A549 (cell line): ENCODE measurements around the gene ESYT1.

Experiments
- MAFK ChIP-seq: fragments of 450-650 bp; IDR thresholded peaks from 2 replicates; pipeline ENCODE4 v1.6.1; 2014; ENCODE audit not compliant: partially characterized antibody
- POLR2A ChIP-seq: IDR thresholded peaks from 2 replicates; pipeline ENCODE4 v1.6.1; 2012; ENCODE audit warnings: mild to moderate bottlenecking, low read length
- TF ChIP-seq, protein P1 (sequence below): fragments of >200 bp; sonication (Bioruptor Twin); formaldehyde crosslinking; IDR thresholded peaks from 3 replicates; pipeline ENCODE4 v1.5.1; 2016
- TF ChIP-seq, protein P2 (sequence below): IDR thresholded peaks from 2 replicates; pipeline ENCODE4 v1.6.1; 2012

DNA sequence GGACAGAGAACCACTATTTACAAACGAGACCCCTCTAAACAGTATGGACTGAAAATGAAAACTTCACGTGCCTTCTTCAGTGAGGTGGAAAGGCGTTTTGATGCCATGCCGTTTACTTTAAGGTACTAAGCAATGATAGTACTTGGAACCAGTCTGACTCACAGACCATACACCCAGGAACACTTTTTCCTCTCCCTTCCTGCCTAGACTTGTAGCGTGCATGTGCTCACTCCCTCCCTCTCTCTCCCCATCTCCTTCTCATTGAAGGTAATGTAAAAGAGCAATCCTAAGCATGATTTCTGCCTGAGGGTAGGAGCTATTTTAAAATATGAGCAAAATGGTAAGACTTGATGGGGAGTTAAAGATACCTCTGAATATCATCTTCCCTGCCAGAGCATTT lies 17.5 kb upstream of the ESYT1 start:
- TF ChIP-seq, protein P1, sequence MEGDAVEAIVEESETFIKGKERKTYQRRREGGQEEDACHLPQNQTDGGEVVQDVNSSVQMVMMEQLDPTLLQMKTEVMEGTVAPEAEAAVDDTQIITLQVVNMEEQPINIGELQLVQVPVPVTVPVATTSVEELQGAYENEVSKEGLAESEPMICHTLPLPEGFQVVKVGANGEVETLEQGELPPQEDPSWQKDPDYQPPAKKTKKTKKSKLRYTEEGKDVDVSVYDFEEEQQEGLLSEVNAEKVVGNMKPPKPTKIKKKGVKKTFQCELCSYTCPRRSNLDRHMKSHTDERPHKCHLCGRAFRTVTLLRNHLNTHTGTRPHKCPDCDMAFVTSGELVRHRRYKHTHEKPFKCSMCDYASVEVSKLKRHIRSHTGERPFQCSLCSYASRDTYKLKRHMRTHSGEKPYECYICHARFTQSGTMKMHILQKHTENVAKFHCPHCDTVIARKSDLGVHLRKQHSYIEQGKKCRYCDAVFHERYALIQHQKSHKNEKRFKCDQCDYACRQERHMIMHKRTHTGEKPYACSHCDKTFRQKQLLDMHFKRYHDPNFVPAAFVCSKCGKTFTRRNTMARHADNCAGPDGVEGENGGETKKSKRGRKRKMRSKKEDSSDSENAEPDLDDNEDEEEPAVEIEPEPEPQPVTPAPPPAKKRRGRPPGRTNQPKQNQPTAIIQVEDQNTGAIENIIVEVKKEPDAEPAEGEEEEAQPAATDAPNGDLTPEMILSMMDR: no peak
- TF ChIP-seq POLR2A (no peak), MAFK (no peak)
- TF ChIP-seq, protein P2, sequence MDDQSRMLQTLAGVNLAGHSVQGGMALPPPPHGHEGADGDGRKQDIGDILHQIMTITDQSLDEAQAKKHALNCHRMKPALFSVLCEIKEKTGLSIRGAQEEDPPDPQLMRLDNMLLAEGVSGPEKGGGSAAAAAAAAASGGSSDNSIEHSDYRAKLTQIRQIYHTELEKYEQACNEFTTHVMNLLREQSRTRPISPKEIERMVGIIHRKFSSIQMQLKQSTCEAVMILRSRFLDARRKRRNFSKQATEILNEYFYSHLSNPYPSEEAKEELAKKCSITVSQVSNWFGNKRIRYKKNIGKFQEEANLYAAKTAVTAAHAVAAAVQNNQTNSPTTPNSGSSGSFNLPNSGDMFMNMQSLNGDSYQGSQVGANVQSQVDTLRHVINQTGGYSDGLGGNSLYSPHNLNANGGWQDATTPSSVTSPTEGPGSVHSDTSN: no peak
